GM23338 (cell line): Measurements from ENCODE around the gene DNAH17. TPM values are rescaled to one million over a fixed set of nuclear protein-coding genes. Genes with fewer than 3 reads are reported as not detected.

Experiments
- ATAC-seq: fragments of 200-7000 bp; cut with Tn5 transposase; 3 replicates; pipeline ENCODE4 v1.9.1; 2020
- DNase-seq: peaks from one replicate; pipeline ENCODE4 v3.0.0-alpha.2; 2015; ENCODE audit warnings: low spot score
- H2AFZ ChIP-seq: fragments of 200-600 bp; sonication (generic); 2 replicates; pipeline ENCODE4 v1.8.0; 2016; ENCODE audit warnings: antibody characterized with exemption, mild to moderate bottlenecking, moderate library complexity
- H3F3A ChIP-seq: fragments of 200-600 bp; sonication (generic); replicated peaks from 2 replicates; pipeline ENCODE4 v1.8.0; 2017; ENCODE audit warnings: antibody characterized with exemption, mixed run types, low read depth
- H3K27ac ChIP-seq: fragments of 200-600 bp; sonication (generic); 2 replicates; pipeline ENCODE4 v1.6.1; 2016; ENCODE audit warnings: low read depth
- H3K27me3 ChIP-seq: fragments of 200-600 bp; sonication (generic); 2 replicates; pipeline ENCODE4 v1.8.0; 2016; ENCODE audit warnings: mild to moderate bottlenecking, mixed run types, moderate library complexity; ENCODE audit not compliant: insufficient read depth
- H3K36me3 ChIP-seq: fragments of 200-600 bp; sonication (generic); 2 replicates; pipeline ENCODE4 v1.8.0; 2016; ENCODE audit warnings: mild to moderate bottlenecking; ENCODE audit not compliant: insufficient read depth
- H3K4me1 ChIP-seq: fragments of 200-600 bp; sonication (generic); 2 replicates; pipeline ENCODE4 v1.8.0; 2016; ENCODE audit warnings: mild to moderate bottlenecking, moderate library complexity; ENCODE audit not compliant: insufficient read depth
- H3K4me2 ChIP-seq: fragments of 200-600 bp; sonication (generic); 2 replicates; pipeline ENCODE4 v1.7.1; 2017; ENCODE audit warnings: mixed run types
- H3K4me3 ChIP-seq: fragments of 200-600 bp; sonication (generic); 2 replicates; pipeline ENCODE4 v1.6.1; 2016; ENCODE audit warnings: mixed run types
- H3K79me2 ChIP-seq: fragments of 200-600 bp; sonication (generic); replicated peaks from 2 replicates; pipeline ENCODE4 v1.8.0; 2017; ENCODE audit warnings: mild to moderate bottlenecking; ENCODE audit not compliant: insufficient read depth
- H3K9me2 ChIP-seq: fragments of 200-600 bp; sonication (generic); 2 replicates; pipeline ENCODE4 v1.8.0; 2017; ENCODE audit not compliant: insufficient read depth
- H4K20me1 ChIP-seq: fragments of 200-600 bp; sonication (generic); replicated peaks from 2 replicates; pipeline ENCODE4 v1.8.0; 2017; ENCODE audit warnings: mild to moderate bottlenecking; ENCODE audit not compliant: insufficient read depth
- H3K27ac Mint-ChIP-seq: 2 replicates; pipeline ENCODE4 v1.8.0; 2020; ENCODE audit warnings: inconsistent platforms, mild to moderate bottlenecking, moderate library complexity, mixed read lengths
- H3K27me3 Mint-ChIP-seq: 3 replicates; pipeline ENCODE4 v1.8.0; 2022; ENCODE audit warnings: low read depth, mild to moderate bottlenecking, moderate library complexity, mixed read lengths, inconsistent platforms; ENCODE audit not compliant: insufficient read depth, poor library complexity
- H3K36me3 Mint-ChIP-seq: 3 replicates; pipeline ENCODE4 v1.8.0; 2021; ENCODE audit warnings: low read depth, mild to moderate bottlenecking, inconsistent platforms, moderate library complexity, mixed read lengths
- H3K4me1 Mint-ChIP-seq: 3 replicates; pipeline ENCODE4 v1.8.0; 2020; ENCODE audit warnings: mild to moderate bottlenecking, inconsistent platforms, mixed read lengths
- H3K4me3 Mint-ChIP-seq: 3 replicates; pipeline ENCODE4 v1.8.0; 2021; ENCODE audit warnings: moderate library complexity, mild to moderate bottlenecking, inconsistent platforms, mixed read lengths
- H3K9me3 Mint-ChIP-seq: 3 replicates; pipeline ENCODE4 v1.8.0; 2020; ENCODE audit warnings: moderate library complexity, mild to moderate bottlenecking, inconsistent platforms, mixed read lengths
- CREB1 ChIP-seq: fragments of 250-450 bp; sonication (Bioruptor Pico); IDR thresholded peaks from 2 replicates; pipeline ENCODE4 v1.5.0; 2020; ENCODE audit warnings: low read depth, mild to moderate bottlenecking, moderate library complexity
- CTCF ChIP-seq, 2 experiments: fragments of 200-600 bp in 1 of 2; sonication (generic) in 1 of 2; conservative IDR thresholded peaks; 2 replicates each; pipeline versions ENCODE4 v1.5.1 to v1.6.1; 2016 to 2017; ENCODE audit warnings: antibody characterized with exemption in 2 of 2, low read depth in 2 of 2, mild to moderate bottlenecking in 2 of 2, moderate library complexity in 1 of 2
- EZH2 ChIP-seq: fragments of 200-600 bp; sonication (generic); IDR thresholded peaks from one replicate; pipeline ENCODE4 v1.8.0; 2017; ENCODE audit warnings: antibody characterized with exemption, mild to moderate bottlenecking, low read depth; ENCODE audit not compliant: unreplicated experiment
- EZH2phosphoT487 ChIP-seq: fragments of 200-600 bp; sonication (generic); IDR thresholded peaks from one replicate; pipeline ENCODE4 v1.8.1; 2018; ENCODE audit warnings: antibody characterized with exemption; ENCODE audit not compliant: unreplicated experiment
- JUNB ChIP-seq: IDR thresholded peaks from one replicate; pipeline ENCODE4 v1.6.1; 2016; ENCODE audit warnings: antibody characterized with exemption; ENCODE audit not compliant: unreplicated experiment
- NANOG ChIP-seq: IDR thresholded peaks from 2 replicates; pipeline ENCODE4 v1.6.1; 2016; ENCODE audit warnings: antibody characterized with exemption, borderline replicate concordance
- POLR2AphosphoS5 ChIP-seq: IDR thresholded peaks from 2 replicates; pipeline ENCODE4 v1.6.1; 2016; ENCODE audit warnings: antibody characterized with exemption, low read depth
- STAT1 ChIP-seq: IDR thresholded peaks from one replicate; pipeline ENCODE4 v1.6.1; 2016; ENCODE audit warnings: antibody characterized with exemption; ENCODE audit not compliant: unreplicated experiment
- ZNF114 ChIP-seq: fragments of 250-450 bp; sonication (Bioruptor Pico); IDR thresholded peaks from 2 replicates; pipeline ENCODE4 v1.5.0; 2020; ENCODE audit warnings: mild to moderate bottlenecking, moderate library complexity
- ZNF331 ChIP-seq: fragments of 250-450 bp; sonication (Bioruptor Pico); IDR thresholded peaks from 2 replicates; pipeline ENCODE4 v1.5.0; 2020; ENCODE audit warnings: low read depth, mild to moderate bottlenecking, moderate library complexity
- polyA plus RNA-seq: library from polyadenylated mRNA; unstranded; fragments of >200 nt; fragmentation: Nextera tagmentation; extraction: Ambion mirVana; gene quantifications from 2 replicates; pipeline ENCODE4 v1.2.1, GENCODE V29; 2016
- total RNA-seq: library from RNA; depleted of rRNA; stranded (reverse); fragments of >200 nt; shearing (Covaris generic); gene quantifications from 2 replicates; pipeline ENCODE4 v1.2.3, GENCODE V29; 2014
- TF ChIP-seq, protein P1 (sequence below): IDR thresholded peaks from one replicate; pipeline ENCODE4 v1.6.1; 2018; ENCODE audit warnings: antibody characterized with exemption; ENCODE audit not compliant: unreplicated experiment
- TF ChIP-seq, protein P2 (sequence below): IDR thresholded peaks from 2 replicates; pipeline ENCODE4 v1.6.1; 2016; ENCODE audit warnings: antibody characterized with exemption
- TF ChIP-seq, protein P3 (sequence below): fragments of 250-450 bp; sonication (Bioruptor Pico); IDR thresholded peaks from 2 replicates; pipeline ENCODE4 v1.5.0; 2020; ENCODE audit warnings: mild to moderate bottlenecking, moderate library complexity

The DNAH17 gene
- total and polyA plus RNA-seq, 2 experiments from 2014 or later, result 0.59 to 2.0 TPM

DNA sequence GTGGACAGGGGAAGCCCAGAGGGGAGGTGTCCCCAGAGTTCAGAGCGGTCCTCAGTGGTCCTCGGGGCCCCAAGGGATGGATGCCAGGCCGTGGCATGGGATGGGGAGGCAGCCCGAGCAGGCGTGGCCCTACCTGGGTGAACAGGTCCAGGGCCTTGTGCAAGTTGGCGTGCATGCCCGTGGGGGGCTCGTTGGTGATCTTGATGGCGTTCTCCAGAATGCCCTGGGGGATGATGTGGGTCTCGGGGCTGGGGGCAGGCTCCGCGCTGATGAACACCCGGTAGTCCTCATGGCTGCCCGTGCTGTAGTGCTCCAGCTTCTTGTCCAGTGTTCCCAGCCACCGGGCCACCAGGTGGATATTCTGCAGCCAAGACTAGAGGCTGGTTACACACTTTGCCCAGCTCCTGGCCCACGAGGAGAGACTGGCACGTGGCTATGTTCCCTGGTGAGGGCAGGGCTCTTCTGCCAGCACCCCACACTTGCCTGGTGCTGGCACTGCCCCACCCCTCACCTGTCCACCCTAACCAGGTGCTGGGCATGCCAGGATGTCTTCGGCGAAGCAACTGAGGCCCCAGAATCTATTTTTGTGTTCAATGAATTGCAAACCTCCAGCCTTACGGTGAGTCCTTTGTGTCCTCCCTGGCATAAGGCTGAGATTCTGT, 139.6 kb downstream of the DNAH17 start:
- H3K4me1 ChIP-seq, result no peaks in the 10 kb centered on the region; the same call in 1 of the 2 replicates
- H3K4me1 Mint-ChIP-seq, result peaks cover 25% of the 10 kb centered on the region
- H3K4me2 ChIP-seq, result no peak overlapping the region
- H3K4me3 Mint-ChIP-seq, result no peak overlapping the region
- H3K36me3 Mint-ChIP-seq, result peaks cover 4% of the 10 kb centered on the region; the same call in 1 of the 3 replicates
- no peak overlapping the region for H3K4me3 ChIP-seq
- TF ChIP-seq JUNB (no peak), CREB1 (CRISPR knock-in tag) (no peak), CTCF (conservative IDR thresholded peaks at IDR 0.05; ENCODE audit: low read depth in 2 of 2) (no peak), POLR2AphosphoS5 (no peak), NANOG (no peak), EZH2 (no peak), STAT1 (no peak), EZH2phosphoT487 (no peak), ZNF331 (CRISPR knock-in tag) (no peak), ZNF114 (CRISPR knock-in tag) (no peak)
- TF ChIP-seq, protein P1, sequence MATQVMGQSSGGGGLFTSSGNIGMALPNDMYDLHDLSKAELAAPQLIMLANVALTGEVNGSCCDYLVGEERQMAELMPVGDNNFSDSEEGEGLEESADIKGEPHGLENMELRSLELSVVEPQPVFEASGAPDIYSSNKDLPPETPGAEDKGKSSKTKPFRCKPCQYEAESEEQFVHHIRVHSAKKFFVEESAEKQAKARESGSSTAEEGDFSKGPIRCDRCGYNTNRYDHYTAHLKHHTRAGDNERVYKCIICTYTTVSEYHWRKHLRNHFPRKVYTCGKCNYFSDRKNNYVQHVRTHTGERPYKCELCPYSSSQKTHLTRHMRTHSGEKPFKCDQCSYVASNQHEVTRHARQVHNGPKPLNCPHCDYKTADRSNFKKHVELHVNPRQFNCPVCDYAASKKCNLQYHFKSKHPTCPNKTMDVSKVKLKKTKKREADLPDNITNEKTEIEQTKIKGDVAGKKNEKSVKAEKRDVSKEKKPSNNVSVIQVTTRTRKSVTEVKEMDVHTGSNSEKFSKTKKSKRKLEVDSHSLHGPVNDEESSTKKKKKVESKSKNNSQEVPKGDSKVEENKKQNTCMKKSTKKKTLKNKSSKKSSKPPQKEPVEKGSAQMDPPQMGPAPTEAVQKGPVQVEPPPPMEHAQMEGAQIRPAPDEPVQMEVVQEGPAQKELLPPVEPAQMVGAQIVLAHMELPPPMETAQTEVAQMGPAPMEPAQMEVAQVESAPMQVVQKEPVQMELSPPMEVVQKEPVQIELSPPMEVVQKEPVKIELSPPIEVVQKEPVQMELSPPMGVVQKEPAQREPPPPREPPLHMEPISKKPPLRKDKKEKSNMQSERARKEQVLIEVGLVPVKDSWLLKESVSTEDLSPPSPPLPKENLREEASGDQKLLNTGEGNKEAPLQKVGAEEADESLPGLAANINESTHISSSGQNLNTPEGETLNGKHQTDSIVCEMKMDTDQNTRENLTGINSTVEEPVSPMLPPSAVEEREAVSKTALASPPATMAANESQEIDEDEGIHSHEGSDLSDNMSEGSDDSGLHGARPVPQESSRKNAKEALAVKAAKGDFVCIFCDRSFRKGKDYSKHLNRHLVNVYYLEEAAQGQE, result no peak
- TF ChIP-seq, protein P2, sequence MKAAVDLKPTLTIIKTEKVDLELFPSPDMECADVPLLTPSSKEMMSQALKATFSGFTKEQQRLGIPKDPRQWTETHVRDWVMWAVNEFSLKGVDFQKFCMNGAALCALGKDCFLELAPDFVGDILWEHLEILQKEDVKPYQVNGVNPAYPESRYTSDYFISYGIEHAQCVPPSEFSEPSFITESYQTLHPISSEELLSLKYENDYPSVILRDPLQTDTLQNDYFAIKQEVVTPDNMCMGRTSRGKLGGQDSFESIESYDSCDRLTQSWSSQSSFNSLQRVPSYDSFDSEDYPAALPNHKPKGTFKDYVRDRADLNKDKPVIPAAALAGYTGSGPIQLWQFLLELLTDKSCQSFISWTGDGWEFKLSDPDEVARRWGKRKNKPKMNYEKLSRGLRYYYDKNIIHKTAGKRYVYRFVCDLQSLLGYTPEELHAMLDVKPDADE, result no peak
- TF ChIP-seq, protein P3, sequence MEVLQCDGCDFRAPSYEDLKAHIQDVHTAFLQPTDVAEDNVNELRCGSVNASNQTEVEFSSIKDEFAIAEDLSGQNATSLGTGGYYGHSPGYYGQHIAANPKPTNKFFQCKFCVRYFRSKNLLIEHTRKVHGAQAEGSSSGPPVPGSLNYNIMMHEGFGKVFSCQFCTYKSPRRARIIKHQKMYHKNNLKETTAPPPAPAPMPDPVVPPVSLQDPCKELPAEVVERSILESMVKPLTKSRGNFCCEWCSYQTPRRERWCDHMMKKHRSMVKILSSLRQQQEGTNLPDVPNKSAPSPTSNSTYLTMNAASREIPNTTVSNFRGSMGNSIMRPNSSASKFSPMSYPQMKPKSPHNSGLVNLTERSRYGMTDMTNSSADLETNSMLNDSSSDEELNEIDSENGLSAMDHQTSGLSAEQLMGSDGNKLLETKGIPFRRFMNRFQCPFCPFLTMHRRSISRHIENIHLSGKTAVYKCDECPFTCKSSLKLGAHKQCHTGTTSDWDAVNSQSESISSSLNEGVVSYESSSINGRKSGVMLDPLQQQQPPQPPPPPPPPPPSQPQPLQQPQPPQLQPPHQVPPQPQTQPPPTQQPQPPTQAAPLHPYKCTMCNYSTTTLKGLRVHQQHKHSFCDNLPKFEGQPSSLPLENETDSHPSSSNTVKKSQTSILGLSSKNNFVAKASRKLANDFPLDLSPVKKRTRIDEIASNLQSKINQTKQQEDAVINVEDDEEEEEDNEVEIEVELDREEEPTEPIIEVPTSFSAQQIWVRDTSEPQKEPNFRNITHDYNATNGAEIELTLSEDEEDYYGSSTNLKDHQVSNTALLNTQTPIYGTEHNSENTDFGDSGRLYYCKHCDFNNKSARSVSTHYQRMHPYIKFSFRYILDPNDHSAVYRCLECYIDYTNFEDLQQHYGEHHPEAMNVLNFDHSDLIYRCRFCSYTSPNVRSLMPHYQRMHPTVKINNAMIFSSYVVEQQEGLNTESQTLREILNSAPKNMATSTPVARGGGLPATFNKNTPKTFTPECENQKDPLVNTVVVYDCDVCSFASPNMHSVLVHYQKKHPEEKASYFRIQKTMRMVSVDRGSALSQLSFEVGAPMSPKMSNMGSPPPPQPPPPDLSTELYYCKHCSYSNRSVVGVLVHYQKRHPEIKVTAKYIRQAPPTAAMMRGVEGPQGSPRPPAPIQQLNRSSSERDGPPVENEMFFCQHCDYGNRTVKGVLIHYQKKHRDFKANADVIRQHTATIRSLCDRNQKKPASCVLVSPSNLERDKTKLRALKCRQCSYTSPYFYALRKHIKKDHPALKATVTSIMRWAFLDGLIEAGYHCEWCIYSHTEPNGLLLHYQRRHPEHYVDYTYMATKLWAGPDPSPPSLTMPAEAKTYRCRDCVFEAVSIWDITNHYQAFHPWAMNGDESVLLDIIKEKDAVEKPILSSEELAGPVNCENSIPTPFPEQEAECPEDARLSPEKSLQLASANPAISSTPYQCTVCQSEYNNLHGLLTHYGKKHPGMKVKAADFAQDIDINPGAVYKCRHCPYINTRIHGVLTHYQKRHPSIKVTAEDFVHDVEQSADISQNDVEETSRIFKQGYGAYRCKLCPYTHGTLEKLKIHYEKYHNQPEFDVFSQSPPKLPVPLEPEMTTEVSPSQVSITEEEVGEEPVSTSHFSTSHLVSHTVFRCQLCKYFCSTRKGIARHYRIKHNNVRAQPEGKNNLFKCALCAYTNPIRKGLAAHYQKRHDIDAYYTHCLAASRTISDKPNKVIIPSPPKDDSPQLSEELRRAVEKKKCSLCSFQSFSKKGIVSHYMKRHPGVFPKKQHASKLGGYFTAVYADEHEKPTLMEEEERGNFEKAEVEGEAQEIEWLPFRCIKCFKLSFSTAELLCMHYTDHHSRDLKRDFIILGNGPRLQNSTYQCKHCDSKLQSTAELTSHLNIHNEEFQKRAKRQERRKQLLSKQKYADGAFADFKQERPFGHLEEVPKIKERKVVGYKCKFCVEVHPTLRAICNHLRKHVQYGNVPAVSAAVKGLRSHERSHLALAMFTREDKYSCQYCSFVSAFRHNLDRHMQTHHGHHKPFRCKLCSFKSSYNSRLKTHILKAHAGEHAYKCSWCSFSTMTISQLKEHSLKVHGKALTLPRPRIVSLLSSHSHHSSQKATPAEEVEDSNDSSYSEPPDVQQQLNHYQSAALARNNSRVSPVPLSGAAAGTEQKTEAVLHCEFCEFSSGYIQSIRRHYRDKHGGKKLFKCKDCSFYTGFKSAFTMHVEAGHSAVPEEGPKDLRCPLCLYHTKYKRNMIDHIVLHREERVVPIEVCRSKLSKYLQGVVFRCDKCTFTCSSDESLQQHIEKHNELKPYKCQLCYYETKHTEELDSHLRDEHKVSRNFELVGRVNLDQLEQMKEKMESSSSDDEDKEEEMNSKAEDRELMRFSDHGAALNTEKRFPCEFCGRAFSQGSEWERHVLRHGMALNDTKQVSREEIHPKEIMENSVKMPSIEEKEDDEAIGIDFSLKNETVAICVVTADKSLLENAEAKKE (CRISPR knock-in tag), result no peak
- no peaks in the 10 kb centered on the region for H3K79me2 ChIP-seq
- H3K27ac ChIP-seq, result no peak overlapping the region
- no peak overlapping the region for H2AFZ ChIP-seq
- peaks cover 18% of the 10 kb centered on the region for H3K27me3 Mint-ChIP-seq
- no peaks in the 10 kb centered on the region for H4K20me1 ChIP-seq
- no peaks in the 10 kb centered on the region for H3K9me2 ChIP-seq
- ATAC-seq (no peak), DNase-seq (no peak)
- H3K36me3 ChIP-seq, result no peaks in the 10 kb centered on the region
- no peaks in the 10 kb centered on the region for H3K27me3 ChIP-seq
- no peak overlapping the region for H3K27ac Mint-ChIP-seq
- peaks cover 16% of the 10 kb centered on the region for H3K9me3 Mint-ChIP-seq
- H3F3A ChIP-seq, result no peaks in the 10 kb centered on the region
